Measurements from ENCODE around the gene GMPR2. TPM values are rescaled to one million over a fixed set of nuclear protein-coding genes. Genes with fewer than 3 reads are reported as not detected.
"Not testable (repeated sequence)": the region's sequence is repeated elsewhere in the genome, so short reads cannot be mapped to it uniquely, and the experiment has no call there.

GMPR2 gene
- total RNA-seq, 1 donor from 2014 or later = 35.6 TPM

DNA sequence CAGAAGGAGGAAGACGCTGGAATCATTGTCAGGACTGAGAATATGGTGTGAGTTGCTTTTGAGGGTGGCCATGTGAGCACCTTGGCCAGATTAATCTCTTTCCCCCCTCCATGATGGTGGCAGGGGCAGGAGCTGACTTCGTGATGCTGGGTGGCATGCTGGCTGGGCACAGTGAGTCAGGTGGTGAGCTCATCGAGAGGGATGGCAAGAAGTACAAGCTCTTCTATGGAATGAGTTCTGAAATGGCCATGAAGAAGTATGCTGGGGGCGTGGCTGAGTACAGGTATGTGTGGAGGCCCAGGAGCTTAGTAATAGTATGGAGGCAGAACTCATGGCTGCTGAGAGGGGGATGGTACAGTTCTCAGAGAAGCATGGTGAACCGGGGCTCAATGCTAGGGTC, 5.4 kb downstream of the GMPR2 start:
- TF ChIP-seq POLR2AphosphoS5 (IDR thresholded peaks at IDR 0.05; ENCODE audit: insufficient read depth in 1 of 2, low read depth in 1 of 2) = no peak
- H3K27me3 ChIP-seq = no peaks in the 10 kb centered on the region
- no peak overlapping the region for H3K27ac ChIP-seq
- no peak overlapping the region for H3K4me3 ChIP-seq
- DNase-seq (ENCODE audit: extremely low spot score in 2 of 2) = no peak
- no peaks in the 10 kb centered on the region for H3K9me3 ChIP-seq
- H3K36me3 ChIP-seq = peaks cover 0 to 54% of the 10 kb centered on the region in 2 donors
- H3K4me1 ChIP-seq = peaks cover 55% of the 10 kb centered on the region
- intact Hi-C loops (cut with DNase I) = no loop called here

DNA sequence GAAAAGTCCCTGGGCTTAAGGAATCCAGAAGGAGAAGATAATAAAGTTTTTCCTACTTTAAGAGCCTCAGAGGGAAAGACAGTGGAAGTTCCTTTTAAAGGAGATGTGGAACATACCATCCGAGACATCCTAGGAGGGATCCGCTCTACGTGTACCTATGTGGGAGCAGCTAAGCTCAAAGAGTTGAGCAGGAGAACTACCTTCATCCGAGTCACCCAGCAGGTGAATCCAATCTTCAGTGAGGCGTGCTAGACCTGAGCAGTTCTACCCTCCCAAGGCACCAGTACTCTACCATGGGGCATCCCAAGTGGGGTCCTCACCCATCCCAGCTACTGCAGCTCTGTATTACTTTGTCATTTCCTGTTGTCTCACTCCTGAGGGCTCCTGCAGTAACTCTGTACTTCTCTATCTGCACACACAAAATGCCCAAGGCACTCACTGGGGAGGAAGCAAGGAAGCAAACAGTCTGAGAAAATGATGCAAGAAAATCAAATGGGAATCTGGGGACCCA, 5.9 kb downstream of the GMPR2 start:
- Histone ChIP-seq H3K9me3 (no peaks in the 10 kb centered on the region), H3K4me3 (no peak overlapping the region), H3K27me3 (no peaks in the 10 kb centered on the region), H3K27ac (no peak overlapping the region), H3K36me3 (peaks cover 0 to 54% of the 10 kb centered on the region in 2 donors), H3K4me1 (peaks cover 55% of the 10 kb centered on the region)
- DNase-seq (ENCODE audit: extremely low spot score in 2 of 2) = no peak
- TF ChIP-seq POLR2AphosphoS5 (IDR thresholded peaks at IDR 0.05; ENCODE audit: insufficient read depth in 1 of 2, low read depth in 1 of 2) (no peak), POLR2A (IDR thresholded peaks at IDR 0.05) (no peak)
- TF ChIP-seq, protein P1, sequence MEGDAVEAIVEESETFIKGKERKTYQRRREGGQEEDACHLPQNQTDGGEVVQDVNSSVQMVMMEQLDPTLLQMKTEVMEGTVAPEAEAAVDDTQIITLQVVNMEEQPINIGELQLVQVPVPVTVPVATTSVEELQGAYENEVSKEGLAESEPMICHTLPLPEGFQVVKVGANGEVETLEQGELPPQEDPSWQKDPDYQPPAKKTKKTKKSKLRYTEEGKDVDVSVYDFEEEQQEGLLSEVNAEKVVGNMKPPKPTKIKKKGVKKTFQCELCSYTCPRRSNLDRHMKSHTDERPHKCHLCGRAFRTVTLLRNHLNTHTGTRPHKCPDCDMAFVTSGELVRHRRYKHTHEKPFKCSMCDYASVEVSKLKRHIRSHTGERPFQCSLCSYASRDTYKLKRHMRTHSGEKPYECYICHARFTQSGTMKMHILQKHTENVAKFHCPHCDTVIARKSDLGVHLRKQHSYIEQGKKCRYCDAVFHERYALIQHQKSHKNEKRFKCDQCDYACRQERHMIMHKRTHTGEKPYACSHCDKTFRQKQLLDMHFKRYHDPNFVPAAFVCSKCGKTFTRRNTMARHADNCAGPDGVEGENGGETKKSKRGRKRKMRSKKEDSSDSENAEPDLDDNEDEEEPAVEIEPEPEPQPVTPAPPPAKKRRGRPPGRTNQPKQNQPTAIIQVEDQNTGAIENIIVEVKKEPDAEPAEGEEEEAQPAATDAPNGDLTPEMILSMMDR (IDR thresholded peaks at IDR 0.05) = no peak
- intact Hi-C loops (cut with DNase I) = no loop called here

DNA sequence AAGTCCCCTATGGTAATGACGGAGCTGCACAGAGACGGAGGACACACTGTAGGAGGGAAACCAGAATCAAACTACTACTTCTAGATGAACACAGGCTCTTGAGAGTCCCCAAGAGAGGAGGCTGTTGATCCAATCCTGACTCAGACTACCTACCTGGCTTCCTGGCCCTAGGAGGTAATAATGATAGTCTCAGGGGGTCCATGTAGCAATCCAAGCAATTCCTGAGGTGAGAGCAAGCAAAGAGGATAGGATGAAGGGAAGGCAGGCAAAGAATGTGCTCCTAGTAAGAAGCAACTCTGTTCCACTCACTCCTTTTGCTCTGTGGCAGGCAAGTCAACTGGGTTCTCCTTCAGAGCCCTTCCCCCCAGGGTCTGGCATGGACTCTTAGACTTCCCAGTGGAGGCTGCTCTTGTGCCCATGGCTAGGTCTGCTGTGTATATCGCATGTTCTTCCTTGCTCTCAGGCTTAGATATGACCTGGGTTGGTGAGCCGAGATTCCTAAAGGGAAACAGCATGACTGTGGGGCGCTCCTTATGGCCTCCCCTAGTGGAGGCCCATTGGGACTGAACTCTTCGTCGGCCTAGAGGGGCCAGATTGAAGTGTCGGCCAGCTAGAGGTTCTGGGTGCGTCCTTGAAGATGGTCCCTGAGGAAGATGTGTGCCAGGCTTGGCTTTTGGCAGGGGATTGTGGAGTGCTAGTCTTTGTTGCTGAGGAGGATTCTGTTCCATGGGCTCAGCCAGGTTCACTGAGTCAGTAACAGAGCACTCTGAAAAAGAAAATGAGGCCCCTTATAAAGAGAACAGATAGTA, 7.6 kb downstream of the GMPR2 start:
- DNase-seq (ENCODE audit: extremely low spot score in 2 of 2) = peak in 1 of 2 donors; percentile 84
- no peak for TF ChIP-seq POLR2AphosphoS5 (IDR thresholded peaks at IDR 0.05; ENCODE audit: insufficient read depth in 1 of 2, low read depth in 1 of 2)
- H3K4me1 ChIP-seq = peaks cover 47% of the 10 kb centered on the region
- peaks cover 0 to 54% of the 10 kb centered on the region in 2 donors for H3K36me3 ChIP-seq
- peak overlapping the region; percentile 98 for H3K27ac ChIP-seq
- no peaks in the 10 kb centered on the region for H3K9me3 ChIP-seq
- H3K27me3 ChIP-seq = no peaks in the 10 kb centered on the region
- intact Hi-C loops (cut with DNase I) = loop anchor here (5.0 kb wide), 1 partner anchor 192 kb away; no protein-coding TSS in a partner anchor
- no peak overlapping the region for H3K4me3 ChIP-seq

DNA sequence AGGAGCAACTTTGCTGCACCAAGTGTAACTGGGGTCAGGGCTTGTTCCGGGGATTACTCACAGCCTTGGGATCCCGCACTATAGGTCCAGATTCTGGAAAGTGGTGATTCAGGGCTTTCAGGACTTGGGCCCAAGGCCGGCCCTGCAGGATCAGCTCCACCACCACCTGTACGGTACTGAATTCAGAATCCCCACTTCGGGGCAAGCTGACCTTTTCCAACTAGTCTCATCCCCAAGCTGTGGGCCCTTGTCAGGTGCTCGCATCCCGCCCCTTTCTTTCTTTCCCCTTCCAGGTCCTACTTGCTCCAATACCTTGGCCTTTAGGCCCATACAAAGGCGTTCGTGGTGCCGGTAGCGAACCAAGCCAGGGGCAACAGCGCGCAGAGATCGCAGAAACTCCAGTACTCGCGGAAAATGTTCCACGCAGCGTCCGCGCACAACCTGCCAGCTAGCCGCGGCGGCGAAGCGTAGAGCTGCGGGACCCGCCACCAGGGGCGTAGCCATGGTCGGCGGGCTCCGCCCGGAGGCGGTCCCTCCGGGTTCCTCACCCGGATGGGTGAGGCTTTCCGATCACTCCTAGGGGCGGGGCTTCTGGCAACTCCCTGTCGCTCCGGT, 9.2 kb downstream of the GMPR2 start:
- DNase-seq (ENCODE audit: extremely low spot score in 2 of 2) = peak in 1 of 2 donors; percentile 94
- H3K36me3 ChIP-seq = peaks cover 0 to 41% of the 10 kb centered on the region in 2 donors
- H3K4me1 ChIP-seq = peaks cover 47% of the 10 kb centered on the region
- H3K27me3 ChIP-seq = no peaks in the 10 kb centered on the region
- no peaks in the 10 kb centered on the region for H3K9me3 ChIP-seq
- TF ChIP-seq, protein P1 (IDR thresholded peaks at IDR 0.05) = peak in 2 of 3 experiments; percentile 25 to 78
- TF ChIP-seq POLR2A (IDR thresholded peaks at IDR 0.05) = no peak
- intact Hi-C loops (cut with DNase I) = loop anchor here (2.0 to 5.0 kb wide), 2 partner anchors 55 to 190 kb away; no protein-coding TSS in a partner anchor
- H3K27ac ChIP-seq = peak overlapping the region; percentile 98
- peak overlapping the region; percentile 65 to 75 for H3K4me3 ChIP-seq

DNA sequence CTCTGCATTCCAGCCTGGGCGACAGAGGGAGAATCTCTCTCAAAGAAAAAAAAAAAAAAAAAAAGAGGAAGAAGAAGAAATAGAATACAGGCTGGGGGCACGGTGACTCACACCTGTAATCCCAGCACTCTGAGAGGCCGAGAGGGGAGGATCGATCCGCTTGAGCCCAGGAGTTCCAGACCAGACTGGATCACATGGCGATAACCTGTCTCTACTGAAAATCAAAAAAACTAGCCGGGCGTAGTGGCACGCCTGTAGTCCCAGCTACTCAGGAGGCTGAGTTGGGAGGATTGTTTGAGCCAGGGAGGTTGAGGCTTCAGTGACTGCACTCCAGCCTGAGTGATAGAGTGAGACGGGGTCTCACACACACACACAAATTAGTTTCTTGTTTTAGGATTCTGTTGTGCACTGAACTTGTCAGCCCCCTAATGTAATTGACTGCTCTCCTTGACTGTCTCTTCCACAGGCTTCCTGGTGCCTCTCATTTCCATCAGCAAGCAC, 10.7 kb downstream of the GMPR2 start:
- intact Hi-C loops (cut with DNase I) = loop anchor here (2.0 to 5.0 kb wide), 2 partner anchors 53 to 189 kb away; no protein-coding TSS in a partner anchor
- H3K9me3 ChIP-seq = no peaks in the 10 kb centered on the region
- H3K27me3 ChIP-seq = no peaks in the 10 kb centered on the region
- H3K4me1 ChIP-seq = peaks cover 45% of the 10 kb centered on the region
- H3K36me3 ChIP-seq = peaks cover 0 to 28% of the 10 kb centered on the region in 2 donors
- peak overlapping the region; percentile 98 for H3K27ac ChIP-seq
- peak overlapping the region; percentile 65 to 75 for H3K4me3 ChIP-seq
- no peak for TF ChIP-seq POLR2AphosphoS5 (IDR thresholded peaks at IDR 0.05; ENCODE audit: insufficient read depth in 1 of 2, low read depth in 1 of 2)
- TF ChIP-seq, protein P1 (IDR thresholded peaks at IDR 0.05) = no peak
- no peak for TF ChIP-seq POLR2A (IDR thresholded peaks at IDR 0.05)
- DNase-seq (ENCODE audit: extremely low spot score in 2 of 2) = no peak

DNA sequence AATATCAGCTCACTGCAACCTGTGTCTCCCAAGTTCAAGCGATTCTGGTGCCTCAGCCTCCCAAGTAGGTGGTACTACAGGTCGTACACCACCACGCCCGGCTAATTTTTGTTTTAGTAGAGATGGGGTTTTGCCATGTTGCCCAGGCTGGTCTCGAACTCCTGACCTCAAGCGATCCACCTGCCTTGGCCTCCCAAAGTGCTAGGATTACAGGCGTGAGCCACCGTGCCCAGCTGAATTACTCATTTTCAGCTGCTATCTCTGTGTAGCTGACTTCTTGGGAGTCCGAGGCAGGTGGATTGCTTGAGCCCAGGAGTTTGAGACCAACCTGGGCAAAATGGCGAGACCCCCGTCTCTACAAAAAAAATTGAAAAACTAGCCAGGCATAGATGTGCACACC, 12.6 kb downstream of the GMPR2 start:
- H3K36me3 ChIP-seq; intact Hi-C loops (cut with DNase I); DNase-seq (ENCODE audit: extremely low spot score in 2 of 2); H3K9me3 ChIP-seq; H3K27ac ChIP-seq; H3K4me3 ChIP-seq; H3K27me3 ChIP-seq: not testable (repeated sequence)
- H3K4me1 ChIP-seq = peaks cover 25% of the 10 kb centered on the region
